Measurements from ENCODE around the gene STAMBPL1.

The STAMBPL1 gene

DNA sequence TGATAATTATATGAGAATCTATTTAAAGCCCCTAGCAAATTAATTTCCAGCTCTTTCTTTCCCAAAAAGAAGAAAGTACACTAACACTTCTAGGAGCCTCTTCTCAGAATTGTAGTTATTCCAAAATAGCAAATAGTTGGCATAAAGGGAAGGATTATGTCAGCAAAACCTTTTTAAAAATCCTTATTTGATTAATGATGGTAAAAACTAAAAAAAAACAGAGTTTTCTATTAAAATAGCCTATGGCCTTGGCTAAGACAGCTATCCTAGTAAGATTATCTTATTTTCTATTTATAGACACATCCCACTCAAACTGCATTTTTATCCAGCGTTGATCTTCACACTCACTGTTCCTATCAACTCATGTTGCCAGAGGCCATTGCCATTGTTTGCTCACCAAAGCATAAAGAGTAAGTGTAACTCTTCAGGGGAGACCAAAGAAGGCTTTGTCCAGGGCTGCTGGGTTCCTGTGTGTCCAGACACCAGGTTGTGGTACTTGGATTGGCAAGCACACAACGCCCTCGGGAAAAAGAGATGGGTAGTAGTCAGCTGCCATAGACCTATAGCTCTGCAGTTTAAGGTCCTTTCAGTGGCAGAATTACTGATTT, 41.0 kb downstream of the STAMBPL1 start:
- H3K27me3 Mint-ChIP-seq (ENCODE audit: low read depth) = no peaks in the 10 kb centered on the region
- H3K27ac Mint-ChIP-seq = peak overlapping the region in 2 of 3 experiments; percentile 21 to 62
- peaks cover 54% of the 10 kb centered on the region for H3K4me1 Mint-ChIP-seq

GRCh38 chr10:88922041-88922440, 42.0 kb downstream of the STAMBPL1 start:
- peak overlapping the region in 2 of 3 experiments; percentile 51 to 62 for H3K27ac Mint-ChIP-seq
- H3K4me1 Mint-ChIP-seq = peaks cover 61% of the 10 kb centered on the region
- H3K9me3 Mint-ChIP-seq = no peaks in the 10 kb centered on the region
- TF ChIP-seq, protein P1, sequence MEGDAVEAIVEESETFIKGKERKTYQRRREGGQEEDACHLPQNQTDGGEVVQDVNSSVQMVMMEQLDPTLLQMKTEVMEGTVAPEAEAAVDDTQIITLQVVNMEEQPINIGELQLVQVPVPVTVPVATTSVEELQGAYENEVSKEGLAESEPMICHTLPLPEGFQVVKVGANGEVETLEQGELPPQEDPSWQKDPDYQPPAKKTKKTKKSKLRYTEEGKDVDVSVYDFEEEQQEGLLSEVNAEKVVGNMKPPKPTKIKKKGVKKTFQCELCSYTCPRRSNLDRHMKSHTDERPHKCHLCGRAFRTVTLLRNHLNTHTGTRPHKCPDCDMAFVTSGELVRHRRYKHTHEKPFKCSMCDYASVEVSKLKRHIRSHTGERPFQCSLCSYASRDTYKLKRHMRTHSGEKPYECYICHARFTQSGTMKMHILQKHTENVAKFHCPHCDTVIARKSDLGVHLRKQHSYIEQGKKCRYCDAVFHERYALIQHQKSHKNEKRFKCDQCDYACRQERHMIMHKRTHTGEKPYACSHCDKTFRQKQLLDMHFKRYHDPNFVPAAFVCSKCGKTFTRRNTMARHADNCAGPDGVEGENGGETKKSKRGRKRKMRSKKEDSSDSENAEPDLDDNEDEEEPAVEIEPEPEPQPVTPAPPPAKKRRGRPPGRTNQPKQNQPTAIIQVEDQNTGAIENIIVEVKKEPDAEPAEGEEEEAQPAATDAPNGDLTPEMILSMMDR (IDR thresholded peaks at IDR 0.05; ENCODE audit: unreplicated experiment in 3 of 3) = no peak
- H3K4me3 Mint-ChIP-seq = no peak overlapping the region
- H3K36me3 Mint-ChIP-seq (ENCODE audit: low read depth) = no peaks in the 10 kb centered on the region
- H3K27me3 Mint-ChIP-seq (ENCODE audit: low read depth) = no peaks in the 10 kb centered on the region

More for the DNA sequence above, 41.0 kb downstream of the STAMBPL1 start:
- H3K36me3 Mint-ChIP-seq (ENCODE audit: low read depth) = no peaks in the 10 kb centered on the region
- TF ChIP-seq, protein P1 (IDR thresholded peaks at IDR 0.05; ENCODE audit: unreplicated experiment in 3 of 3) = no peak
- no peaks in the 10 kb centered on the region for H3K9me3 Mint-ChIP-seq
- no peak overlapping the region for H3K4me3 Mint-ChIP-seq

- H3K4me3 Mint-ChIP-seq = no peak overlapping the region
- no peaks in the 10 kb centered on the region for H3K9me3 Mint-ChIP-seq
- peak overlapping the region; percentile 20 to 68 (median 51) for H3K27ac Mint-ChIP-seq
- H3K27me3 Mint-ChIP-seq (ENCODE audit: low read depth) = no peaks in the 10 kb centered on the region
- TF ChIP-seq, protein P1 (IDR thresholded peaks at IDR 0.05; ENCODE audit: unreplicated experiment in 3 of 3) = no peak
- H3K36me3 Mint-ChIP-seq (ENCODE audit: low read depth) = no peaks in the 10 kb centered on the region
- peaks cover 63% of the 10 kb centered on the region for H3K4me1 Mint-ChIP-seq
Measured at GRCh38 chr10:88923520-88923919, 43.5 kb downstream of the STAMBPL1 start.

- Mint-ChIP-seq H3K9me3 (no peaks in the 10 kb centered on the region), H3K27ac (peak overlapping the region; percentile 94 to 96 (median 95)), H3K4me1 (peaks cover 63% of the 10 kb centered on the region), H3K36me3 (ENCODE audit: low read depth) (no peaks in the 10 kb centered on the region), H3K4me3 (peak overlapping the region in 1 of 3 experiments; percentile 7), H3K27me3 (ENCODE audit: low read depth) (no peaks in the 10 kb centered on the region)
- TF ChIP-seq, protein P1 (IDR thresholded peaks at IDR 0.05; ENCODE audit: unreplicated experiment in 3 of 3) = no peak
Measured at GRCh38 chr10:88926566-88927415, 46.7 kb downstream of the STAMBPL1 start.

DNA sequence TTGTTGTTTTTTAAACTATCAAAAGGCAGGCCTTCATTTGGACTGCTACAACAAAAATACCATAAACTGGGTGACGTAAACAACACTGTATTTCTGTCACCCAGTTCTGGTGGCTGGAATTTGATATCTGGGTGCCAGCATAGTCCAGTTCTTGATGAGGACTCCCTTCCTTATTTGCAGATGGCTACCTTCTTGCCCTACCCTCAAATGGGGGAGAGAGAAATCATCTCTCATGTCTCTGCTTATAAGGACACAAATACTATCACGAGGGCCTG, 47.3 kb downstream of the STAMBPL1 start:
- TF ChIP-seq, protein P1 (IDR thresholded peaks at IDR 0.05; ENCODE audit: unreplicated experiment in 3 of 3) = no peak
- H3K9me3 Mint-ChIP-seq = no peaks in the 10 kb centered on the region
- H3K27me3 Mint-ChIP-seq (ENCODE audit: low read depth) = peaks cover under 1% of the 10 kb centered on the region
- H3K36me3 Mint-ChIP-seq (ENCODE audit: low read depth) = no peaks in the 10 kb centered on the region
- H3K4me1 Mint-ChIP-seq = peaks cover 59% of the 10 kb centered on the region
- H3K4me3 Mint-ChIP-seq = no peak overlapping the region
- peak overlapping the region; percentile 94 to 96 (median 95) for H3K27ac Mint-ChIP-seq
